ENCODE data around the gene GPR143.
"Not testable (repeated sequence)": the region's sequence is repeated elsewhere in the genome, so short reads cannot be mapped to it uniquely, and the experiment has no call there.

The GPR143 gene

GRCh38 chrX:9765737-9766097 lies at the start of gene GPR143:
GPR143 (minus strand) TSS chrX:9765847; CDS start chrX:9765817, 30 bp downstream.
- H3K4me3 ChIP-seq (ENCODE audit: control insufficient read depth, low read depth, low read length), result no peak within 1 kb of the TSS
- DNase-seq (ENCODE audit: low read depth), result no peak
- TF ChIP-seq CTCF (IDR thresholded peaks at IDR 0.05; ENCODE audit: control insufficient read depth, insufficient read depth, low read depth, low read length, missing control alignments), result no peak

- not testable (repeated sequence) for H3K4me3 ChIP-seq (ENCODE audit: control insufficient read depth, low read depth, low read length); DNase-seq (ENCODE audit: low read depth)
Observed at GRCh38 chrX:9811086-9811485, 45.4 kb upstream of the GPR143 start.

DNA sequence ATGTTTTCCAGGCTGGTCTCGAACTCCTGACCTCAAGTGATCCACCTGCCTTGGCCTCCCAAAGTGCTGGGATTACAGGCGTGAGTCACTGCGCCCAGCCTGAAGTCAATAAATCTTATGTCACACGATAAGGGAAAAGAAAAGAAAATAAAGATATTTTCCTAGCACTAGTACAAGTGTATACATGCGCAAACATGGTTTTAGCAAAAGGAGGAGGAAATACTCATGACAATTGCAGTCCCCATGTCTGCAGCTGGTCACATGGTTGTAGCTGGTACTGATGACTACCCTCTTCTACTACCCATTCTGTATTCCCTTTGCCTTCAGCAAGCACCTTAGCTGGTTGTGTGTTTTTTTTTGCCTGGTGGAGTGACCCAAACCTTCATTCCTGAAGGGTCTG lies 44.2 kb upstream of the GPR143 start:
- H3K4me3 ChIP-seq (ENCODE audit: control insufficient read depth, low read depth, low read length); DNase-seq (ENCODE audit: low read depth): not testable (repeated sequence)

DNA sequence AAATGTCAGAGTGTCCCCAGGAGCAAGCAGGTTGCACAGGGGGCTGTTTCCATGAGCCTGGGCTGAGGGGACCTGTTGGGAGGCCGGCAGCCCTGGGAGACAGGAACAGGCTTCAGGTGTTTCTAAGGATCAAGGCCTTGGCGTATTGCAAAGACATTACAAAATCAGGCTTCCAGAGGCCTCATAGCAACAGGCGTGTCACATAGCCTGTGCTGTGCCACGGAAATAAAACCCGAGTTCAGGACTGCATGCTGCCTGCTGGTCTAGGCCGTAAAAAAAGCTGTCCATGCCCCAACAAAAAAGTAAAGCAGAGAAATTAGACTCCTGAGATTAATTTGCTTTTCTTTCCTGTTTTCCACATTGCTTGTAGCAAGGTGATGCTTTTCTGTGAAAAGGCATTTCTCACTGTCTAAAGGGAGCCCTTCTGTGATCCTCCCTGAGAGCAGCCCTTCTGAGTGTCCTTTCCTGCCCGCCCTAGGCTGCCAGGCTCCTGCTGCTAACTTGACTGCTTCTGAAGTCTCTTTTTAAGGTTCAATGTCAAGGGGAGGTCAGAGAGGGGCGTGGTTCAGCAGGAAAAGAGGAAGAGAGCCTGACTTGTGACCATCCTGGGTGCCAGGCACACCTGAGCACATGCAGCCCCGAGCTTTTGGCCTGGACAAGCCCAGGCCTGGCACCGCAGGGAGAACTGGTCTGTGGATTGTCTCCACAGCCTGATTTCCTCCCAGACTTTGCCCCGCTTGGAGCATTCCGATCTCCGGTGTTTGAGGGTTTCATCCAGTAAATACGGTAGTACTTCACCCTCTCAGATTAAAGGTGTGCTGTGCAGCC lies 41.9 kb upstream of the GPR143 start:
- TF ChIP-seq CTCF (IDR thresholded peaks at IDR 0.05; ENCODE audit: control insufficient read depth, insufficient read depth, low read depth, low read length, missing control alignments), result no peak
- H3K4me3 ChIP-seq (ENCODE audit: control insufficient read depth, low read depth, low read length), result no peak overlapping the region
- DNase-seq (ENCODE audit: low read depth), result no peak

- TF ChIP-seq CTCF (IDR thresholded peaks at IDR 0.05; ENCODE audit: control insufficient read depth, insufficient read depth, low read depth, low read length, missing control alignments), result no peak
- DNase-seq (ENCODE audit: low read depth), result no peak
- H3K4me3 ChIP-seq (ENCODE audit: control insufficient read depth, low read depth, low read length), result no peak overlapping the region
Observed at GRCh38 chrX:9805956-9806355, 40.3 kb upstream of the GPR143 start.

- TF ChIP-seq CTCF (IDR thresholded peaks at IDR 0.05; ENCODE audit: control insufficient read depth, insufficient read depth, low read depth, low read length, missing control alignments), result no peak
- no peak for DNase-seq (ENCODE audit: low read depth)
Observed at GRCh38 chrX:9804444-9804843, 38.8 kb upstream of the GPR143 start.

GRCh38 chrX:9802737-9803136 lies 37.1 kb upstream of the GPR143 start:
- no peak overlapping the region for H3K4me3 ChIP-seq (ENCODE audit: control insufficient read depth, low read depth, low read length)
- DNase-seq (ENCODE audit: low read depth), result no peak
- TF ChIP-seq CTCF (IDR thresholded peaks at IDR 0.05; ENCODE audit: control insufficient read depth, insufficient read depth, low read depth, low read length, missing control alignments), result no peak

More at GRCh38 chrX:9804444-9804843, 38.8 kb upstream of the GPR143 start:
- no peak overlapping the region for H3K4me3 ChIP-seq (ENCODE audit: control insufficient read depth, low read depth, low read length)
